Fibroblast of mammary gland (primary cell): Measurements from ENCODE around the gene ADAMTS1.
A peak's percentile ranks its signal among the peaks of the same experiment; 100 is the strongest.

Experiments used
- DNase-seq: peaks from one replicate; pipeline ENCODE4 v3.0.0-alpha.2; 2010; ENCODE audit warnings: low read depth
- H3K4me3 ChIP-seq: 2 replicates; pipeline ENCODE4 v1.5.1; 2011; ENCODE audit warnings: low read depth, mild to moderate bottlenecking, low read length, moderate library complexity; ENCODE audit not compliant: control insufficient read depth
- CTCF ChIP-seq: conservative IDR thresholded peaks from 2 replicates; pipeline ENCODE4 v1.5.1; 2011; ENCODE audit warnings: low read depth, low read length, inconsistent platforms; ENCODE audit not compliant: control insufficient read depth, insufficient read depth

Gene ADAMTS1

GRCh38 chr21:26840201-26840600 is 5.0 kb downstream of the ADAMTS1 start:
- no peak overlapping the region for H3K4me3 ChIP-seq
- TF ChIP-seq CTCF = no peak
- DNase-seq = no peak

GRCh38 chr21:26837539-26837938 is 7.7 kb downstream of the ADAMTS1 start:
- no peak for TF ChIP-seq CTCF
- no peak for DNase-seq
- no peak overlapping the region for H3K4me3 ChIP-seq

- TF ChIP-seq CTCF = no peak
- no peak for DNase-seq
- no peak overlapping the region for H3K4me3 ChIP-seq
These were observed 8.7 kb downstream of the ADAMTS1 start for GRCh38 chr21:26836528-26836927.

GRCh38 chr21:26835714-26836265 is 9.4 kb downstream of the ADAMTS1 start:
- DNase-seq = no peak
- no peak for TF ChIP-seq CTCF
- H3K4me3 ChIP-seq = no peak overlapping the region

- DNase-seq = peak; percentile 83
- TF ChIP-seq CTCF = no peak
These were observed 10.0 kb downstream of the ADAMTS1 start for GRCh38 chr21:26835027-26835713.

GRCh38 chr21:26834181-26834905 is 10.9 kb downstream of the ADAMTS1 start:
- no peak for DNase-seq
- no peak overlapping the region for H3K4me3 ChIP-seq
- TF ChIP-seq CTCF = peak; percentile 33

More at GRCh38 chr21:26835027-26835713, 10.0 kb downstream of the ADAMTS1 start:
- no peak overlapping the region for H3K4me3 ChIP-seq
